ENCODE results near the gene FNDC10.
A peak's percentile ranks its signal among the peaks of the same experiment; 100 is the strongest.
"Not testable (repeated sequence)": the region's sequence is repeated elsewhere in the genome, so short reads cannot be mapped to it uniquely, and the experiment has no call there.

The FNDC10 gene

DNA sequence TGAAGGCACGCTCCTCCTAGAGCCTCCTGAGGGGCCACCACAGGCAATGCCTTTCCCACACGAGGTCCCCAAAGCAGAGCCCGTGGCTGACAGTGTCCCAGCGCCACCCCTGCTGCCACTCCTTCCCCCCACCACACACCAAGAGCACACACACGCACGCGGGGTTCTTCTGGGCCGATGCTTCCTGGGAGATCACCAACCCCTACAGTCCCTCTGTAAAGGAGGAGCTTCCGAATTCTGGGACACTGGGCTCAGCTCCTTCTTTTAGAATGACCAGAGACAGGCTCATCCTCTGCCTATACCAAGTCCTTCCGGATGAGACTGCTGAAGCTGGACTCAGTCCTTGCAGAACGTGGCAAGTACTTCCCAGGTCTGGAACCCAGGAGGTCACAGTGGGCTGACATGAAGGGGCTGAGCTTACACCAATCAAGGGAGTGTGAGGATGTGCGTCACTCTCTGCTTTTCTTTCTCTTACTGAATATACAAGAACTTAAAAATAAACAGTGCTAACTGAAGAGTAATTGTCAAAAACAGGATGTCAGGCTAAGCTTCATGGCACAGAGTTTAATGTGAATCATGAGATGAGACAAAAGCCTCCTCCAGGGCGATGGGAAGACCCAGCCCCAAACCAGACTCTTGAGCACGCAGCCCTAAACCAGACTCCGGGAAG lies 38.0 kb downstream of the FNDC10 start:
- no peak for DNase-seq
- TF ChIP-seq, protein P1, sequence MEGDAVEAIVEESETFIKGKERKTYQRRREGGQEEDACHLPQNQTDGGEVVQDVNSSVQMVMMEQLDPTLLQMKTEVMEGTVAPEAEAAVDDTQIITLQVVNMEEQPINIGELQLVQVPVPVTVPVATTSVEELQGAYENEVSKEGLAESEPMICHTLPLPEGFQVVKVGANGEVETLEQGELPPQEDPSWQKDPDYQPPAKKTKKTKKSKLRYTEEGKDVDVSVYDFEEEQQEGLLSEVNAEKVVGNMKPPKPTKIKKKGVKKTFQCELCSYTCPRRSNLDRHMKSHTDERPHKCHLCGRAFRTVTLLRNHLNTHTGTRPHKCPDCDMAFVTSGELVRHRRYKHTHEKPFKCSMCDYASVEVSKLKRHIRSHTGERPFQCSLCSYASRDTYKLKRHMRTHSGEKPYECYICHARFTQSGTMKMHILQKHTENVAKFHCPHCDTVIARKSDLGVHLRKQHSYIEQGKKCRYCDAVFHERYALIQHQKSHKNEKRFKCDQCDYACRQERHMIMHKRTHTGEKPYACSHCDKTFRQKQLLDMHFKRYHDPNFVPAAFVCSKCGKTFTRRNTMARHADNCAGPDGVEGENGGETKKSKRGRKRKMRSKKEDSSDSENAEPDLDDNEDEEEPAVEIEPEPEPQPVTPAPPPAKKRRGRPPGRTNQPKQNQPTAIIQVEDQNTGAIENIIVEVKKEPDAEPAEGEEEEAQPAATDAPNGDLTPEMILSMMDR (IDR thresholded peaks at IDR 0.05), result no peak
- no peak overlapping the region for H3K4me3 Mint-ChIP-seq
- H3K27me3 Mint-ChIP-seq (ENCODE audit: low read depth, poor library complexity), result no peaks in the 10 kb centered on the region
- H3K9me3 Mint-ChIP-seq, result peaks cover 4% of the 10 kb centered on the region
- H3K27ac Mint-ChIP-seq, result peak overlapping the region; percentile 68
- H3K36me3 Mint-ChIP-seq (ENCODE audit: low read depth), result peaks cover 53% of the 10 kb centered on the region
- H3K4me1 Mint-ChIP-seq, result peaks cover 22% of the 10 kb centered on the region

DNA sequence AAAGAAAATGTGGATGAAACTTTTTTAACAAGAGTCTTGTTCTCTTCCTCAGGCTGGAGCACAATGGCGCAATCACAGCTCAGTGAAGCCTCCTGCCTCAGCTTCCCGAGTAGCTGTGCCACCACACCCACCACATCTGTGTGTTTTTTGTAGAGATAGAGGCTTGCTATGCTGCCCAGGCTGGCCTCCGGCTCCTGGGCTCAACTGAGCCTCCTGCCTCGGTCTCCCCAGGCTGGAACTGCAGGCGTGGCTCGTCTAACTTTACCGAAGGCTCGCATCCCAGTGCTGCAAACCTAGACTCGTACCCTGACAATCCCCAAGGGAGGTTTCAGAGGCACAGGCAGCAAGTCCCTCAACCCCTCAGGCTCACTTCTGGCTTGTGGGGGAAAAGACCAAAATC lies 39.8 kb downstream of the FNDC10 start:
- H3K4me1 Mint-ChIP-seq, result peaks cover 34% of the 10 kb centered on the region
- no peak overlapping the region for H3K27ac Mint-ChIP-seq
- no peak for DNase-seq
- no peaks in the 10 kb centered on the region for H3K27me3 Mint-ChIP-seq (ENCODE audit: low read depth, poor library complexity)
- H3K36me3 Mint-ChIP-seq (ENCODE audit: low read depth), result peaks cover 37% of the 10 kb centered on the region
- peaks cover 4% of the 10 kb centered on the region for H3K9me3 Mint-ChIP-seq
- H3K4me3 Mint-ChIP-seq, result no peak overlapping the region
- TF ChIP-seq, protein P1 (IDR thresholded peaks at IDR 0.05), result no peak

DNA sequence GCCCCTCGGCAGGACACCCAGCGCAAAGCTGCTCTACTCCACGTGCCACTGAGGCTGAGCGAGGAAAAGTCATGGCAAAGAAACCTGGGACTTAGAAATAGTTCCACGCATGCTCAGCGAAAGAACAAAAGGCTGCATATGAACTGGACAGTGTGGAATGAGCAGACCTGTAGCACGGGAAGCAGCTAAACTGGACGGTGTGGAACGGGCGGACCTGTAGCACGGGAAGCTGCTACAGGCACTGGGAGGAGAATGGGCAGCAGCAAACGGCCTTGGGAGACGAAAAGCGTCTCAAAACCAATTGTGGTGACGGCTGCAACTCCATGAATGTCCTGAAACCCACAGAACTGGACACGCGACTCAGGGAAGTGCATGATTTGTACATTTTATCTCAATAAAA lies 40.9 kb downstream of the FNDC10 start:
- peak overlapping the region; percentile 90 for H3K27ac Mint-ChIP-seq
- H3K27me3 Mint-ChIP-seq (ENCODE audit: low read depth, poor library complexity), result no peaks in the 10 kb centered on the region
- DNase-seq, result no peak
- H3K4me3 Mint-ChIP-seq, result no peak overlapping the region
- peaks cover 28% of the 10 kb centered on the region for H3K36me3 Mint-ChIP-seq (ENCODE audit: low read depth)
- H3K4me1 Mint-ChIP-seq, result peaks cover 32% of the 10 kb centered on the region
- no peaks in the 10 kb centered on the region for H3K9me3 Mint-ChIP-seq
- TF ChIP-seq, protein P1 (IDR thresholded peaks at IDR 0.05), result no peak

DNA sequence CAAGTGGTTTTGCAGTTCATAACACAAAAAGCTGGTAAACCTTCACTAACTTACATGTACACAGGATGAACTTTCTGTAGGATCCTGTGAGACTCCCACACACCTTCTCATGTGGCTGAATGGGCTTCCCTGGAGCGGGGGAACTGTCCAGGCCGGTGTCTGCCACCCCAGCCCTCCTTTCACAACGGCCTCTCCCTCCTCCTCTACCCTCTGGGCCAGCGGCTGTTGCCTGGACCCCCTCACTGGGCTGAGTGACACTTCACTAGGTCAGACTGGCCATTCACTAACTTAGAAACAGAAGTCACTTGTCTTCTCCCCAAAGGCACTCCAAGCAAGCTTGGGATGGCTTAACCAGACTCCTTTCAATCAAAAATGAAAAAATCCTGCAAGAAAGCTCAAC lies 41.3 kb downstream of the FNDC10 start:
- Mint-ChIP-seq H3K4me1 (peaks cover 31% of the 10 kb centered on the region), H3K4me3 (no peak overlapping the region), H3K9me3 (no peaks in the 10 kb centered on the region), H3K27me3 (ENCODE audit: low read depth, poor library complexity) (no peaks in the 10 kb centered on the region), H3K27ac (peak overlapping the region; percentile 90), H3K36me3 (ENCODE audit: low read depth) (peaks cover 23% of the 10 kb centered on the region)
- TF ChIP-seq, protein P1 (IDR thresholded peaks at IDR 0.05), result no peak
- no peak for DNase-seq

DNA sequence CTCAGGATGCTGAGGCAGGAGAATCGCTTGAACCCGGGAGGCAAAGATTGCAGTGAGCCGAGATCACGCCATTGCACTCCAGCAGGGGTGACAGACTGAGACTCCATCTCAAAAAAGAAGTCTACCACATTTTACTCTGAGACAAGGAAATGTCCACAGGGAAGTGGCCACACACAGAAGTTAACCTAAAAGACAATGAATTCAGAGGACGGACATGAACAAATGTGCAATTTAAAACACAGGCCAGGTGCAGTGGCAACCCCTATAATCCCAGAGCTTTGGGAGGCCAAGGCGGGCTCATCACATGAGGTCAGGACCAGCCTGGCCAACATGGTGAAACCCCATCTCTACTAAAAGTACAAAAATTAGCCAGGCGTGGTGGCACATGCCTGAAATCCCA lies 42.2 kb downstream of the FNDC10 start:
- peaks cover 18% of the 10 kb centered on the region for H3K36me3 Mint-ChIP-seq (ENCODE audit: low read depth)
- H3K4me3 Mint-ChIP-seq; H3K27me3 Mint-ChIP-seq (ENCODE audit: low read depth, poor library complexity); H3K27ac Mint-ChIP-seq; DNase-seq; H3K9me3 Mint-ChIP-seq: not testable (repeated sequence)
- H3K4me1 Mint-ChIP-seq, result peaks cover 32% of the 10 kb centered on the region

DNA sequence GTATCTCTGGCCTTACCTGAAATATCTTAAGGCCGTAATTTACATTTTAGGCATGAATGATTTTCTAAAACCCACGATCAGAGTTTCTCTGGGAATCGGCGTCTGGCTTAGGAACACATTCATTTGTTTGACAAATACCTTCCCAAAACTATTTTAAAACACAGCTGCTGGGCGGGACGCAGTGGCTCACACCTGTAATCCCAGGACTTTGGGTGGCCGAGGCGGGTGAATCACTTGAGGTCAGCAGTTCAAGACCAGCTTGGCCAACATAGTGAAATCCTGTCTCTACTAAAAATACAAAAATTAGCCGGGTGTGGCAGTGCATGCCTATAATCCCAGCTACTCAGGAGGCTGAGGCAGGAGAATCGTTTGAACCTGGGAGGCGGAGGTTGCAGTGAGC lies 43.0 kb downstream of the FNDC10 start:
- not testable (repeated sequence) for H3K27me3 Mint-ChIP-seq (ENCODE audit: low read depth, poor library complexity); H3K27ac Mint-ChIP-seq; H3K9me3 Mint-ChIP-seq; DNase-seq; H3K4me3 Mint-ChIP-seq
- peaks cover 12% of the 10 kb centered on the region for H3K36me3 Mint-ChIP-seq (ENCODE audit: low read depth)
- H3K4me1 Mint-ChIP-seq, result peaks cover 33% of the 10 kb centered on the region

DNA sequence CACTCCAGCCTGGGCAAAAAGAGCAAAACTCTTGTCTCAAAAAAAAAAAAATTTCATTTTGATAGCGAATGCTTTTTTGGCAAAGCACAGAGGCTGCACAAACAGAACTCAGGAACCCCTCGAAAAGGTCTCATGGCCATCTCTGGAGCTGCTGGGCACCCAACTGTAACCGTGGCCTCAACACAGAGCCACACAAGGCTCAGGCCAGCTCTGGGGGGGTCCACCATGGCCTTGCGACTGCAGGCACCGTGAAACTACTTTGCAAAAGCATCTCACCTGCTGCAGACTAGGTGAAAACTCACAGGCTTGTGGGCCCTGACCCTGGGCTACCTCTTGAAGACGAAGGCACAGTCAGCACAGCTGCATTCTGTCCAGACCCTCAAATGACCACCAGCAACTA lies 43.4 kb downstream of the FNDC10 start:
- Mint-ChIP-seq H3K27me3 (ENCODE audit: low read depth, poor library complexity) (no peaks in the 10 kb centered on the region), H3K9me3 (no peaks in the 10 kb centered on the region), H3K4me3 (no peak overlapping the region), H3K4me1 (peaks cover 38% of the 10 kb centered on the region), H3K27ac (no peak overlapping the region), H3K36me3 (ENCODE audit: low read depth) (peaks cover 7% of the 10 kb centered on the region)
- TF ChIP-seq, protein P1 (IDR thresholded peaks at IDR 0.05), result no peak
- no peak for DNase-seq

All from nephron progenitor cell (in vitro differentiated cells).